Stomach (tissue), 9 donors: ENCODE data around the gene IDI2. TPM values are rescaled to one million over a fixed set of nuclear protein-coding genes. Genes with fewer than 3 reads are reported as not detected.
"Not testable (repeated sequence)": the region's sequence is repeated elsewhere in the genome, so short reads cannot be mapped to it uniquely, and the experiment has no call there.

ENCODE experiments used
- DNase-seq, 2 donors: peaks; one replicate each; pipeline versions ENCODE4 v3.0.0 to v3.0.0-alpha.2; 2013 to 2019
- H3K27ac ChIP-seq, 5 donors: fragments of 200-600 bp in 4 of 5; sonication (generic) in 4 of 5; one replicate each; pipeline ENCODE4 v1.5.1; 2013 to 2019; ENCODE audit warnings: mild to moderate bottlenecking in 1 of 5, moderate library complexity in 1 of 5
- H3K27me3 ChIP-seq, 3 donors: fragments of 200-600 bp; sonication (generic); one replicate each; pipeline ENCODE4 v1.5.1; 2017 to 2019; ENCODE audit warnings: mixed run types in 1 of 3
- H3K36me3 ChIP-seq, 4 donors: fragments of 200-600 bp; sonication (generic); 1 replicate in 3 of 4; 2 replicates in 1 of 4; pipeline ENCODE4 v1.5.1; 2016 to 2019
- H3K4me1 ChIP-seq, 4 donors: fragments of 200-600 bp; sonication (generic); one replicate each; pipeline ENCODE4 v1.5.1; 2016 to 2019
- H3K4me3 ChIP-seq, 4 donors: fragments of 200-600 bp; sonication (generic) in 3 of 4; one replicate each; pipeline ENCODE4 v1.5.1; 2016 to 2019; ENCODE audit warnings: mild to moderate bottlenecking in 1 of 4
- H3K9me3 ChIP-seq, 4 donors: fragments of 200-600 bp; sonication (generic); one replicate each; pipeline ENCODE4 v1.5.1; 2016 to 2019
- CTCF ChIP-seq, 7 experiments: fragments of 450-650 bp in 4 of 7; fragments of 200-600 bp in 3 of 7; sonication (generic) in 3 of 7; IDR thresholded peaks; one replicate each; pipeline ENCODE4 v1.5.1; 2016 to 2019; ENCODE audit warnings: antibody characterized with exemption in 7 of 7, control low read depth in 2 of 7, mild to moderate bottlenecking in 1 of 7
- EP300 ChIP-seq: sonication (generic); formaldehyde crosslinking; IDR thresholded peaks from one replicate; pipeline ENCODE4 v1.6.1; 2017; ENCODE audit warnings: antibody characterized with exemption
- POLR2A ChIP-seq, 4 donors: fragments of 450-650 bp; IDR thresholded peaks; one replicate each; pipeline ENCODE4 v1.6.1; 2016; ENCODE audit warnings: antibody characterized with exemption in 4 of 4, control low read depth in 2 of 4, mild to moderate bottlenecking in 1 of 4, moderate library complexity in 1 of 4
- POLR2AphosphoS5 ChIP-seq, 3 donors: sonication (generic); formaldehyde crosslinking; IDR thresholded peaks; one replicate each; pipeline ENCODE4 v1.6.1; 2016; ENCODE audit warnings: antibody characterized with exemption in 3 of 3
- WGBS, 5 donors: extraction: QIAGEN DNeasy Blood & Tissue Kit in 3 of 5; methylation state at CpG; one replicate each; pipeline versions ENCODE4 v1.1.5 to v1.1.7; 2013 to 2018; 5-methylcytosine and 5-hydroxymethylcytosine counted together
- intact Hi-C: fragments of 100-400 bp; cut with DNase I; formaldehyde crosslinking; loops from one replicate; pipeline ENCODE4 v1.15.1; 2023; ENCODE audit warnings: low total_unique reads
- polyA plus RNA-seq, 3 donors: library from polyadenylated mRNA; stranded (reverse); fragments of 200-250 nt; gene quantifications; one replicate each; pipeline ENCODE4 v1.2.3, GENCODE V29; 2013
- total RNA-seq, 5 donors: library from RNA; depleted of rRNA; stranded (reverse); fragments of >200 nt; gene quantifications; one replicate each; pipeline versions ENCODE4 v1.1.0 to v1.2.3, GENCODE V29; 2014 to 2016
- donor health status: healthy with polysubstance abuse.
- donor health status: Bipolar disorder and iron deficiency.
- donor health status: healthy.

The IDI2 gene
- total and polyA plus RNA-seq, 8 donors = 2.9 TPM; not detected in 7

DNA sequence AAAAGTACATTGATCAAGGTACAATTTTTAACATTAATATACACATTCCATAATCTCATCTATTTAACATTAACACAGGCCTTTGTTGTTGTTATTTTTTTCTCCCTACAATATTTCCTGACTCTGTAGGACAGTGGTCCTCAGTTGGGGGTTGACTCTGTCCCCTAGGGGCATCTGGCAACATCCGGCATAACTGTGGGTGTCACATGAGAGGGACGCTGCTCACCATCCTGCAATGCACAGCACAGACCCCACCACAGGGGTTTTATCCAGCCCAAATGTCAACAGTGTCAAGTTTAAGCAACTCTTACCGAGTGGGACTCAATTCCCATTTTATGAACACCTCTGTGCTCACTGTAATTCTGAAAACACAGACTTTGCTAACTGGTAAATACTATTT is 14.5 kb upstream of the IDI2 start:
- H3K27ac ChIP-seq = no peak overlapping the region
- TF ChIP-seq POLR2A (IDR thresholded peaks at IDR 0.05) (no peak), POLR2AphosphoS5 (IDR thresholded peaks at IDR 0.05) (no peak), CTCF (IDR thresholded peaks at IDR 0.05) (no peak), EP300 (no peak)
- no peaks in the 10 kb centered on the region for H3K9me3 ChIP-seq
- no peaks in the 10 kb centered on the region for H3K27me3 ChIP-seq
- no peak for DNase-seq
- H3K4me1 ChIP-seq = peaks cover 0 to 18% (median 10%) of the 10 kb centered on the region in 4 donors
- intact Hi-C loops = loop anchor here (10.0 kb wide), 1 partner anchor 45 kb away; no protein-coding TSS in a partner anchor
- 83 to 89% (median 86%) methylated on average over 3 of the region's 3 CpGs for WGBS, 5 donors
- H3K36me3 ChIP-seq = peaks cover 16 to 75% (median 66%) of the 10 kb centered on the region in 4 donors
- H3K4me3 ChIP-seq = no peak overlapping the region

GRCh38 chr10:1038769-1039168 is 13.1 kb upstream of the IDI2 start:
- H3K9me3 ChIP-seq, H3K27ac ChIP-seq, H3K27me3 ChIP-seq, H3K4me3 ChIP-seq, H3K4me1 ChIP-seq, DNase-seq, intact Hi-C loops: not testable (repeated sequence)
- WGBS, 5 donors = 77 to 89% (median 88%) methylated on average over 3 to 11 of the region's 20 CpGs
- H3K36me3 ChIP-seq = peaks cover 16 to 74% (median 64%) of the 10 kb centered on the region in 4 donors

- Histone ChIP-seq H3K27ac (no peak overlapping the region), H3K4me1 (peaks cover 0 to 3% (median 0%) of the 10 kb centered on the region in 4 donors), H3K4me3 (no peak overlapping the region), H3K27me3 (no peaks in the 10 kb centered on the region), H3K36me3 (peaks cover 16 to 58% (median 48%) of the 10 kb centered on the region in 4 donors), H3K9me3 (no peaks in the 10 kb centered on the region)
- TF ChIP-seq CTCF (IDR thresholded peaks at IDR 0.05) (no peak), EP300 (no peak), POLR2AphosphoS5 (IDR thresholded peaks at IDR 0.05) (no peak), POLR2A (IDR thresholded peaks at IDR 0.05) (no peak)
- intact Hi-C loops = no loop called here
- no peak for DNase-seq
- 80 to 93% (median 88%) methylated on average over 11 of the region's 11 CpGs for whole genome bisulfite sequencing, 5 donors
Measured at GRCh38 chr10:1037098-1037497, 11.4 kb upstream of the IDI2 start.

DNA sequence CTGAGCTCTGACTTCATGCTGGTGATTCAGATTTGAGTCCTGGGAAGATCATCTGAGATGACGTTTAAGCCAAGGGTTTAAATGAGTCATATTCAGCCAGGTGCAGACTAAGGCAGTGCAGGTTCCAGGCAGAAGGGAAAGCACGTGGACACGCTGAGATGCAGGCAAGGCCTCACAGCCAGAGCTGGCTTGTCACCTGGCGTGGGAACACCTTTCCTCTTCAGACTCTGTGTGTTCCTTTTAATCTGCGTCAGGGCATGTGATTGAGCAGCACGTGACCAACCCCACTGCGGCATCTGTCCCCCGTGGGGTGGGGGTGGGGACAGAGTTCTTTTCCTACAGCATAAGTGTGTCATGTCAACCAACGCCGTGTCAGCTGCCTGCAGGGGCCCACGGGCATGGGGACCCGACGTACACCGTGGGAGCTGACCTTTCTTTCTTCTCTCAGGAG is 10.7 kb upstream of the IDI2 start:
- 46 to 66% (median 48%) methylated on average over 14 of the region's 14 CpGs for WGBS, 5 donors
- Histone ChIP-seq H3K27ac (no peak overlapping the region), H3K9me3 (no peaks in the 10 kb centered on the region), H3K4me3 (no peak overlapping the region), H3K4me1 (peaks cover 0 to 3% (median 0%) of the 10 kb centered on the region in 4 donors), H3K36me3 (peaks cover 14 to 50% (median 40%) of the 10 kb centered on the region in 4 donors), H3K27me3 (no peaks in the 10 kb centered on the region)
- TF ChIP-seq CTCF (IDR thresholded peaks at IDR 0.05) (no peak), POLR2AphosphoS5 (IDR thresholded peaks at IDR 0.05) (peak in 1 of 3 donors; percentile 9)
- intact Hi-C loops = no loop called here
- no peak for DNase-seq

DNA sequence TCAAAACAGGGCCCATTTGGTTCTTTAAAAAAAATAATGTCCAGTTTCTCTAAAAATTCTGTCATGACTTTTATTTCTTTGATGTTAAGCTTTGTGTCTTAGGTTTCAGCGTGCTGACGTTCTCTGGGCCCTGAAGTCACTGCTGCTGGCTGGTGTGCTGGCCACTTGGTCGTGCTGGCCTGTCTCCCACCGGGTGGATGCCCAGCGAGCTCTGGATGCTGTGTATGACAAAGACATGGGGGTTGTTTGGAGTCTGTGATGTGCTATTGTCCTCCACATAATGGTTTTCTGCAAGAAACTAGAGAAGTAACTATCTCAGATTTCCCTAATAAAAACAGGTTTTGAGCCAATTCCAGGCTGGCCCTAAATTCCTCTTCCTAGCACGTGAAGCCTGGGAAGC is 9.5 kb upstream of the IDI2 start:
- TF ChIP-seq POLR2AphosphoS5 (IDR thresholded peaks at IDR 0.05) = no peak
- TF ChIP-seq POLR2A (IDR thresholded peaks at IDR 0.05) = no peak
- TF ChIP-seq EP300 = no peak
- TF ChIP-seq CTCF (IDR thresholded peaks at IDR 0.05) = no peak
- no peaks in the 10 kb centered on the region for H3K27me3 ChIP-seq
- intact Hi-C loops = no loop called here
- 77 to 93% (median 86%) methylated on average over 6 of the region's 6 CpGs for WGBS, 5 donors
- H3K4me1 ChIP-seq = peaks cover 0 to 3% (median 0%) of the 10 kb centered on the region in 4 donors
- peaks cover 2 to 39% (median 29%) of the 10 kb centered on the region in 4 donors for H3K36me3 ChIP-seq
- H3K27ac ChIP-seq = no peak overlapping the region
- no peaks in the 10 kb centered on the region for H3K9me3 ChIP-seq
- no peak for DNase-seq
- H3K4me3 ChIP-seq = no peak overlapping the region
